T-helper 1 cell treated with Interleukin-12 subunit alpha and Interleukin-12 subunit beta and Interleukin-4 antibody, amounts not matched to agents 30 μg/mL and 1 μg/mL, for 36 hours (primary cell): ENCODE data around the gene CSTB.

Source experiments
- H3K27ac Mint-ChIP-seq: one replicate; pipeline ENCODE4 v1.8.0; 2021; ENCODE audit warnings: mild to moderate bottlenecking, mixed read lengths
- H3K27me3 Mint-ChIP-seq: one replicate; pipeline ENCODE4 v1.8.0; 2021; ENCODE audit warnings: low read depth, mixed read lengths
- H3K36me3 Mint-ChIP-seq: one replicate; pipeline ENCODE4 v1.8.0; 2021; ENCODE audit warnings: low read depth, mixed read lengths
- H3K4me1 Mint-ChIP-seq: one replicate; pipeline ENCODE4 v1.8.0; 2021; ENCODE audit warnings: low read depth, mixed read lengths
- H3K4me3 Mint-ChIP-seq: one replicate; pipeline ENCODE4 v1.8.0; 2021; ENCODE audit warnings: mild to moderate bottlenecking, moderate library complexity, mixed read lengths
- H3K9me3 Mint-ChIP-seq: one replicate; pipeline ENCODE4 v1.8.0; 2021; ENCODE audit warnings: mixed read lengths

Gene CSTB

GRCh38 chr21:43803558-43804300 lies 27.6 kb upstream of the CSTB start:
- Mint-ChIP-seq H3K27ac (no peak overlapping the region), H3K9me3 (no peaks in the 10 kb centered on the region), H3K36me3 (peaks cover 13% of the 10 kb centered on the region), H3K4me3 (no peak overlapping the region), H3K4me1 (peaks cover 2% of the 10 kb centered on the region), H3K27me3 (no peaks in the 10 kb centered on the region)

- peaks cover 2% of the 10 kb centered on the region for H3K4me1 Mint-ChIP-seq
Observed at GRCh38 chr21:43802713-43803313, 26.7 kb upstream of the CSTB start.

DNA sequence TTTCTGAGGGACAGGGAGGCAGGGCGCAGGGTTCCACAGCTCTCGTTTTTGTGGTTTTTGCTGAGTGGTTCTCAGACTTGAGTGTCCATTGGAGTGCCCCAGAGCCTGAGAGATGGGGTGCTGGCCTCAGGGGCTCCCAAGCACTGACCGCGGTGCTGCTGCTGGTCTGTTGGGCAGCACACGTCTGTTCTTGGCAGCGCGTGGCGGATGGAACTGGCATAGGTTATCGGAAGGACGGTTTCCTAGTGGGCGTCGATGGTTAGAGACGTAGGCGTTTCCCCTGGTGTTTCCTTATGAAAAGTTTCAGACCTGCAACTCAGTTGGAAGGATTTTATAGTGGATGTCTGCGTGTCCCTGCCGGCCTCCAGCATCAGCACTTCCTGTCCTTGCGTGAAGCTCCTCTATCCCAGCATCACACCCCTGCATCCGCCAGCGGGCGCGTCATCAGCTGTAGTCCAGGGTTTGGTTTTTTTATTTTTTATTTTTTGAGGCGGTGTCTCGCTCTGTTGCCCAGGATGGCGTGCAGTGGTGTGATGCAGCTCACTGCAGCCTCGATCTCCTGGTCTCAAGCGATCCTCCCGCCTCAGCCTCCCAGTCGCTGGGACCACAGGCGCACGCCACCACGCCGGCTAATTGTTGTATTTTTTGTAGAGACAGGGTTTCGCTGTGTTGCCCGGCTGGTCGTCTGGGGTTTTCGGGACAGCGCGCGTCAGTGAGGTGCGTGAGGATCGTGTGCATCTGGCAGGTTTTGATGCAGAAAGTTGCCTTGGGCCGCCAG lies 25.1 kb upstream of the CSTB start:
- Mint-ChIP-seq H3K9me3 (no peaks in the 10 kb centered on the region), H3K27me3 (no peaks in the 10 kb centered on the region), H3K4me1 (peaks cover 1% of the 10 kb centered on the region), H3K36me3 (peaks cover 28% of the 10 kb centered on the region), H3K4me3 (no peak overlapping the region), H3K27ac (no peak overlapping the region)

More at GRCh38 chr21:43802713-43803313, 26.7 kb upstream of the CSTB start:
- H3K36me3 Mint-ChIP-seq, result peaks cover 19% of the 10 kb centered on the region
- H3K4me3 Mint-ChIP-seq, result no peak overlapping the region
- no peaks in the 10 kb centered on the region for H3K9me3 Mint-ChIP-seq
- H3K27ac Mint-ChIP-seq, result no peak overlapping the region
- no peaks in the 10 kb centered on the region for H3K27me3 Mint-ChIP-seq

- Mint-ChIP-seq H3K4me3 (no peak overlapping the region), H3K27me3 (no peaks in the 10 kb centered on the region), H3K36me3 (peaks cover 28% of the 10 kb centered on the region), H3K9me3 (no peaks in the 10 kb centered on the region), H3K4me1 (no peaks in the 10 kb centered on the region), H3K27ac (no peak overlapping the region)
Observed at GRCh38 chr21:43800566-43800965, 24.5 kb upstream of the CSTB start.

GRCh38 chr21:43800124-43800523 lies 24.0 kb upstream of the CSTB start:
- H3K27me3 Mint-ChIP-seq, result no peaks in the 10 kb centered on the region
- H3K9me3 Mint-ChIP-seq, result no peaks in the 10 kb centered on the region
- no peak overlapping the region for H3K4me3 Mint-ChIP-seq
- H3K4me1 Mint-ChIP-seq, result no peaks in the 10 kb centered on the region
- H3K27ac Mint-ChIP-seq, result no peak overlapping the region
- H3K36me3 Mint-ChIP-seq, result peaks cover 30% of the 10 kb centered on the region

GRCh38 chr21:43799301-43799840 lies 23.3 kb upstream of the CSTB start:
- H3K4me1 Mint-ChIP-seq, result no peaks in the 10 kb centered on the region
- no peaks in the 10 kb centered on the region for H3K9me3 Mint-ChIP-seq
- no peaks in the 10 kb centered on the region for H3K27me3 Mint-ChIP-seq
- H3K4me3 Mint-ChIP-seq, result no peak overlapping the region
- no peak overlapping the region for H3K27ac Mint-ChIP-seq
- H3K36me3 Mint-ChIP-seq, result peaks cover 33% of the 10 kb centered on the region

GRCh38 chr21:43797925-43798715 lies 22.0 kb upstream of the CSTB start:
- Mint-ChIP-seq H3K4me3 (no peak overlapping the region), H3K36me3 (peaks cover 31% of the 10 kb centered on the region), H3K9me3 (no peaks in the 10 kb centered on the region), H3K27me3 (no peaks in the 10 kb centered on the region), H3K27ac (no peak overlapping the region), H3K4me1 (no peaks in the 10 kb centered on the region)

DNA sequence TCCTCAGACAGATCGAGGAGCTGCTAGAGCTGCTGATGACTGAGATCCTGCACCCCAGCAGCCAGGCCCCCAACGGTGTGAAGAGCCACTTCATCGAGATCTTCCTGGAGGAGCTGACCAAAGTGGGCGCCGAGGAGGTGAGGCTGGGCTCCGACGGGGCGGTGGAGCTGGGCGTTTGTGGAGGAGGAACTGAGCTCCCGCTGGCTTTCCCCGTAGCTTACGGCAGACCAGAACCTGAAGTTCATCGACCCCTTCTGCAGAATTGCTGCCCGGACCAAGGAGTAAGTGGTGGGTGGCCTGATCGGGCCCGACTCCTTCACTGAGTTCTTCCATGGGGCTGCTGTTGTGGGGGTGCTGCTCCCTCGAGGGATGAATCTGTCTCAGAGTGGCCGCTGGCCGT lies 21.3 kb upstream of the CSTB start:
- H3K4me1 Mint-ChIP-seq, result peaks cover 2% of the 10 kb centered on the region
- no peaks in the 10 kb centered on the region for H3K27me3 Mint-ChIP-seq
- no peak overlapping the region for H3K4me3 Mint-ChIP-seq
- H3K27ac Mint-ChIP-seq, result no peak overlapping the region
- H3K36me3 Mint-ChIP-seq, result peaks cover 30% of the 10 kb centered on the region
- H3K9me3 Mint-ChIP-seq, result no peaks in the 10 kb centered on the region

DNA sequence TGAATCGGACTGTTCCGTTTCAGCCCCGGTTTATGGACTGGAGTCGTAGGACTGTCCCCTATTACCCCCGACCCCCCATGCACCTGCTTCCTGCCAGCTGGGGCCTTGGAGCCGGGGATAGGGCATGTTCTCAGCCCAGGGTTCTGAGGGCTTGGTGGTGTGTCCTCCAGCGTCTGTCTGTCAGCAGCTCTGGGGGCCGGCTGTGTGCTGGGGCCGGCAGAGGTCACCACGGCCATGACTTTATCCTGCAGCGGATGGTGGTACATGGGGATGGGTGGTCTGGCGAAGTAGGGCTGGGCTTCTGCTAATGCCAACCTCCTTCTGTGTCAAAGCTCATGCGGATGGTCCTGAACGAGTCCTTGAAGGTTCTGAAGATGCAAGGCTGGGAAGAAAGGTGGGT lies 18.7 kb upstream of the CSTB start:
- peaks cover 30% of the 10 kb centered on the region for H3K36me3 Mint-ChIP-seq
- H3K27ac Mint-ChIP-seq, result no peak overlapping the region
- no peaks in the 10 kb centered on the region for H3K27me3 Mint-ChIP-seq
- no peak overlapping the region for H3K4me3 Mint-ChIP-seq
- H3K9me3 Mint-ChIP-seq, result no peaks in the 10 kb centered on the region
- peaks cover 21% of the 10 kb centered on the region for H3K4me1 Mint-ChIP-seq

DNA sequence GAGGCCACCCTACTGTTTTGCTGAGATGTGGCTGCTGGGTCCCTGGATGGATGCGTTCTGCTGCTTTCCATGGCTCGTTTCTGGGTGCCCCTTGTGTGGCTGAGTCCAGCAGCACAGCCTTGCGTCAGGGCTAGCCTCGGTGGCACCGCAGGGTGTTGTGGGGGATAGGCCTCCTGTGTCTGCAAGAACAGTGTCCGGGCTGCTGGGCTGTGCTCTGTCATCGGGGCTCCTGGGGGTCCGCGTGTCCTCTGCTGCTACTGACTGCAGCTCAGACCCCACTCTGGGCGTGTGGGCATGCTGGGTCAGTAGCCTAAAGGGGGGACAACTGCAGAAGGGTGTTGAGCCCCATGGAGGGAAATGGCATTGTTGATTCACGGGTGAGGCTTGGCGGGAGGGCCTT lies 18.2 kb upstream of the CSTB start:
- H3K4me3 Mint-ChIP-seq, result no peak overlapping the region
- H3K4me1 Mint-ChIP-seq, result peaks cover 22% of the 10 kb centered on the region
- peaks cover 30% of the 10 kb centered on the region for H3K36me3 Mint-ChIP-seq

DNA sequence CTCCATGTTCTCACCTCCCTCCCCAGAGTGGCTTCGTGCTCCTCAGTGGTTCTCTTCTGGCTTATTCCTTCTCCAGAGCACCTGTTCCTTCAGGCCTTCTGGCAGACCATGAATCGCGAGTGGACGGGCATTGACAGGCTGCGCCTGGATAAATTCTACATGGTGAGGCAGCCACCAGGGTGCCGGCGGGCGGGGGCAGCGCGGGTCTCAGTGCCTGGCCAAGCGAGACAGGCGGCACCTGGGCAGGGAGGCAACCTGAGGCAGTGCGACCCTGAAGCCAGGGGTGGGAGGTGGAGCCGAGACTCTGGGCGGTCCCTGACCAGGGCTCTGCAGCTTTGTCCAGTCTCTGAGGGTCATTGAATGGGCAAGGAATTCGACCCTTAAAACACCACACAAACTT lies 17.1 kb upstream of the CSTB start:
- Mint-ChIP-seq H3K36me3 (peaks cover 22% of the 10 kb centered on the region), H3K9me3 (no peaks in the 10 kb centered on the region), H3K27ac (no peak overlapping the region), H3K4me1 (peaks cover 22% of the 10 kb centered on the region), H3K27me3 (no peaks in the 10 kb centered on the region), H3K4me3 (no peak overlapping the region)

More for the DNA sequence above, 18.2 kb upstream of the CSTB start:
- no peaks in the 10 kb centered on the region for H3K27me3 Mint-ChIP-seq
- H3K9me3 Mint-ChIP-seq, result no peaks in the 10 kb centered on the region
- H3K27ac Mint-ChIP-seq, result no peak overlapping the region

GRCh38 chr21:43792406-43792805 lies 16.3 kb upstream of the CSTB start:
- Mint-ChIP-seq H3K27ac (no peak overlapping the region), H3K36me3 (peaks cover 20% of the 10 kb centered on the region), H3K9me3 (no peaks in the 10 kb centered on the region), H3K27me3 (no peaks in the 10 kb centered on the region), H3K4me3 (peak overlapping the region; percentile 38), H3K4me1 (peaks cover 22% of the 10 kb centered on the region)

DNA sequence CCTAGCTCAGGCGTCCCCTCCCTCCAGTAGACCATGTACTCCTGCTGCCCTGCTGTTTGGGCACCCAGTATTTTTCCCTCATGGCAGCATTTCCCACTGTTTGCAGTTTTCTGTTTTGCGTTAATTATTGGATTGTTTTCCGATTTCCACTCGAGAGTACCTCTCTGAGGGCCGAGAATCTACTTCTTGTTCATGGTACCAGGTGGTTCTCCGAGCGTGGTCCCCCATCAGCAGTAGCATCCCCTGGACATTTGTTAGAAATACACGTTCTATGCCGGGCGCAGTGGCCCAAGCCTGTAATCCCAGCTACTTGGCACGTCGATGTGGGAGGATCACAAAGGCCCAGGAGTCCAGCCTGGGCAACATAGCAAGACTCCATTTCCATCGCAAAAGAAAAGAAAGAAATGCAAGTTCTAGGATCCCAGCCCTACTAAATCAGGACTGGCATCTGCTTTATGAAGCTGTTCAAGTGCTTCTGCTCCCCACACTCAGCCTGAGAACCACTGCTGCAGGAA lies 14.0 kb upstream of the CSTB start:
- peaks cover 9% of the 10 kb centered on the region for H3K36me3 Mint-ChIP-seq
- peak overlapping the region; percentile 96 for H3K4me3 Mint-ChIP-seq
- H3K27ac Mint-ChIP-seq, result peak overlapping the region; percentile 92
- no peaks in the 10 kb centered on the region for H3K27me3 Mint-ChIP-seq
- H3K9me3 Mint-ChIP-seq, result no peaks in the 10 kb centered on the region
- peaks cover 22% of the 10 kb centered on the region for H3K4me1 Mint-ChIP-seq
